GM19463 (cell line): Measurements from ENCODE around the gene SEC22A.

ENCODE experiments used
- ATAC-seq: cut with Tn5 transposase; IDR thresholded peaks from one replicate; pipeline ENCODE4 v1.9.1; 2021; ENCODE audit warnings: mild to moderate bottlenecking, moderate library complexity; ENCODE audit not compliant: unreplicated experiment

SEC22A gene

DNA sequence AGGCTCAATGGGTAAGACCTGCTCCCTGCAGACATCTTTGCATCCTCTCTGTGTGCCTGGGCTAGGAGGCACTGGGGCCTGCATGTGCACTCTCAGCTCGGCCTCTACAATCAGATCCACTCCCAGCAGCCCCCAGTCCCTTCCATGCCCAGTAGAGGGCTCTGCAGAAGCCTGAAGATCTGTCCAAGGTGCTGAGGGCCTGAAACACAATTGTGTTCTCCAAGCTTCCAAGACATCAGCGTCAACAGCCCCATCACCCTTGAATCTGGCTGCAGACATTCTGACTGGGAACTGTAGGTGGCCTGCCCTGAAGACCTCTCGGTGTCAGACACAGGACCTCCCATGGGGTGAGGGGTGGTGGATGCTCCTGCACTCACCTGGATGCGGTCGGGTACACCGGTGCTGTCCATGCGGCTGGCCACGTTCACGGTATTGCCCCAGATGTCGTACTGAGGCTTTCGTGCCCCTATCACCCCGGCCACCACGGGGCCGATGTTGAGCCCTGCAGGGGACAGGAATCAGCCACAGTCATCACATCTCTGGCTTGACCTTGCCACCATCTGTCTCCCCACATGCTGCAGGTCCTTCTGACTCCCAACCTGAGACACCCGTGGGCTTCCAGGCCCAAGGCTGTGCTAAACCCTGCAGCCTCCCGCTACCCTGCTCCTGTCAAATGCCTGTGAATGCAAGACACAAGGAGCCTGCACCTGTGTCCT is 84.7 kb downstream of the SEC22A start:
- peak; percentile 66 for ATAC-seq

DNA sequence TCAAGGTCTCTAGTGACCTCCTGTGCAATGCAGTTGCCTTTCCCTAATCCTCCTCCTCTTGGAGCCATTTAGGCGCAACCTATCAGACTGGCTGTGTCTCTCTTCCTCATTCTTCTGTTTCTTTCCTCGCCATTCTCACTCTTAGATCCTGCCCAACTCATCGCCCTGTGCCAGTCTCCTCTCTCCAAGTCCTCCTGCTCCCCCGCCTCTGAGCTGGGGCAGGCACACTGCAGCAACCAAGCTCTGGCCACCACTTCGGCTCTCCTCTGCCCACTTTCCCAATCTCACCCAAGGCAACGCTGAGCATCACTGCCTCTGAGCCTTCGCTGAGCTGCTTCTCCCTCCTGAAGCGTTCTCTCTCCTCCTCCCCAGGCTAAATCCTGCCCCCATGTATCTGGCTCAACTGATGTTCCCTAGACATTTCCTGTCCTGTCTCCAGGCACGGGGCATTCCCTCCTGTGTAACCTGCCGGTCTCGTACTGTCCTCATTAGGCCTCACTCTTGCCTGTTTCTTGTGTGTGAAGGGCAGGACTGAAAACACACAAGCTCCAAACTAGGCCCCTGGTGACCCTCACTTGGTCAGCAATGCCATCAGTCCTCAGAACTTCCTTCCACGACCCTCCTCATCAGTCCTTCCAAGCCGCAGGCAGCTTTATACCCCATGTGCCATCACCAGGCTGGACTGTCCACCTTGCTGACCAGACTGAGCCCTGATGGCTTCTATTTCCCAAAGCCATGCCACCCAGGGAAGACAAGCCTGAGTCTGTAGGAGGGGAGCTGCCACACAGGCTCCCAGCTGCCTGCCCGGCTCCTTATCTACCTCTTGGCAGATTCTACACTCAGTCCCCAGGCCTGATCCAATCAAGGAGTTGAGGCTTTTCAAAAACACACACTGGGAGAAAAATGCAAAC is 85.6 kb downstream of the SEC22A start:
- no peak for ATAC-seq

DNA sequence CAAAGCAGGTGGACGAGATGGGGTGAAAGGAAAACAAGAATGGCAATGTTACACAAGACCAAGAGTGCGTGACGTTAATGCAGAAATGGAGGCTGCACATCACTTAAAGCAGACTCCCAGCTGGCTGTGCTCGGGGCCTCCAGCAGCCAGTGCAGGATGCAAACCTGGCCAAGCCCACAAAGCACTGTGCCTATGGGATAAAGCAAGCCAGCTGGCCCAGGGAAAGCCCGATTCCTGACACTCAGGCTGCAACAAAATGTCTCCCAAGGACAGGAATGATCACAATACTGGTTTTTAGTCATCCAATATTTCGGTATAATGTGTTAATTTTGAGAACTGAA is 86.2 kb downstream of the SEC22A start:
- no peak for ATAC-seq

DNA sequence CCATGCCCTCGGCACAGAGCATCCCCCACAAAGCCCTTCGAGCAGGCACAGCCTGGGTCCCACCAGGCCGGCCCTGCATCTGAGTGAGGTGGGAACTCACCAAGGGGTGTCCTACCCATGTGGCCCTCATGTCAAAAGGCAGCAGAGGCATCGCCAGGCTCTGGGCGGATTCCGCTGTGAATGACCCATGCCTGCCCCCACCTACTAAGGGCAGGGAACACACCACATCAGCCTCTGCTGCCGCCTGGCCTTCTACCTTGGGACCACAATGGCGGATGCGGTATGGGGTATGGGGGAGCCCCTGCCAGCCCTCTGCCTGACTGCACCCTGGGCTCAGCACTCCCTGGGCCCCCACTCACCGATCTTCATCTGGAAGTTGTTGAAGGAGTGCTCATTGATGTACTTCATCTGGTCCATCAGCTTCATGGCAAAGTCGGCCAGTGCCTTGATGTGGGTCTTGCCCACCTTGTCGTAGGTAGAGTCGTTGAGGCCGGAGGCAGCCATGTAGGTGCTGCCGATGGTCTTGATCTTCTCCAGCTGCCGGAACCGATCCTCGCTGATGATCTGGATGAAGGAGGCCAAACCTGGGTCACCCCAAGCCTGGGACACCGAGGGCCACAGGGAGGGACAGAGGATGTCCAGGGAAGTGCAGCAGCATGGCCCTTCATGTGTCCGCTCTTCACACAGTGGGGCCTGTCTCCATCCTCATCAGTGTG is 87.8 kb downstream of the SEC22A start:
- ATAC-seq = no peak

DNA sequence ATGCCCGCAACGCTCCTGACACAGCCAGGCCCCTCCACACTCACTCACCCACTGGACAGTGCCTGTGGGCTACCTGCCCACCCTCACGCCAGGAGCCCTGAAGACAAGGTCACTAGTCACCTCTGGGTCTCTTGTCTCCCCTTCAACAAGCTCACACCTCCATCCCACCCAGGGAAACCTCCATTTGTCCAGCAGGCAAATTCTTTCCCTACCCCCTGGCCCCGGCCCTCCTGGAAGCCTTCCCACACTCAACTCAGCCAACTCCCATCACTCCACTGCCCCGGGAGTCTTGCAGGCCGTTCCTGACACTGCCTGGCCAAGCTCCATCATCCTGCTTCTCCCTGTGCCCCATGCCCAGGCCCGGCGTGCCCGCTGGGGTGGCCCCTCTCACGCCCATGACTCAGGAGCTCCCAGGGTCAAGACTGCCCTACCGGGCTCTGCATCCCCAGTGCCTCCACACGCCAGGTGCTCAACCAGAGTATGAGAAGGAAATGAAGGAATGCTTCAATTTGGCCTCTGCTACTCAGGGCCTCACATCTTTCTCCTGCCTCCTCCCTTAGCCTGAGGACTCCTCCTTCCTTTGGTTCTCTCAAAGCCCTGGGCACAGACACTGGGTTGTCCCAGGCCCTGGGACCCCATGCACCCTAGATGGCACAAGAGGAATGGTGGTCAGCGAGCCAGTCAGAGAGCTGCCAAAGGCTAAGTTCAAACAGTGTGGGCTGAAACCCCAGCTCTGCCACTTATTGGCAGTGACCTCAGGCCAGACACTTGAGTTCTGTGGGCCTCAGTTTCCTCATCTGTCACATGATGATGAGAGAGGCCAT is 88.6 kb downstream of the SEC22A start:
- no peak for ATAC-seq

DNA sequence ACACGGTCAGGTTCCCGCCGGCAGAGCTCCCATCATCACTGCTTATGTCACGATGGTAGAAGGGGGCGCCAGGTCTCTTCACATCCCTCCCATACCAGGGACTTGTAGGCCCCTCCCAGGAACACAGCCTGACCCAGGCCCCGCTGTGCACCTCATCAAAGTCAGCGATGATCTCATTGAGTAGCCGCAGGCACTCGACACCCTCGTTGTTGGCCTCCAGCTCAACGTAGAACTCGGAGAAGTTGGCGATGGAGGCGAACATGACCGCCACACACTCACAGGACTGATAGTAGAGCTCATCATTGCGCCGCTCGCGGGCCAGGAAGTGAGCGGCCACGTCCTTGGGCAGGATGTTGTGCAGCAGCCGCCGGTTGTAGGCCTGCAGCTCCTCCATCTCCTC is 89.2 kb downstream of the SEC22A start:
- no peak for ATAC-seq

DNA sequence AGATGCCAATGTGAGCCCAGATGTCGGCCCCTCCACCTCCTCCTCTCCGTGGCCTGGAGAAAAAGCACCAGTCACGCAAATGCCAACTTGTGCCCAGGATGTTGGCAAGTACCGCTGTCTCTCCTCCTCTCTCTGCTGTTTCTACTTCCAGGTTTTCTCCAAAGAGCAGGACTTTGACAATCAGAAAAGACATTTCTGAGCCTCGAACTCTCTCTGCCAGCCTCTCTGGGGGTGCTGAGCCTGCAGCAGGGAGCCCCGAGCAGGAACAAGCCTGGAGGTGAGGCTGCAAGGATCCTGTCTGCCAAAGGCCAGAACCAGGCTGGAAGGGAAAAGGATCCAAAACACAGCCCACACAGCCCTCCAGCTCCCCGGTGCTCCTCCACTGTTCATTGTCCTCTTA is 89.7 kb downstream of the SEC22A start:
- no peak for ATAC-seq

DNA sequence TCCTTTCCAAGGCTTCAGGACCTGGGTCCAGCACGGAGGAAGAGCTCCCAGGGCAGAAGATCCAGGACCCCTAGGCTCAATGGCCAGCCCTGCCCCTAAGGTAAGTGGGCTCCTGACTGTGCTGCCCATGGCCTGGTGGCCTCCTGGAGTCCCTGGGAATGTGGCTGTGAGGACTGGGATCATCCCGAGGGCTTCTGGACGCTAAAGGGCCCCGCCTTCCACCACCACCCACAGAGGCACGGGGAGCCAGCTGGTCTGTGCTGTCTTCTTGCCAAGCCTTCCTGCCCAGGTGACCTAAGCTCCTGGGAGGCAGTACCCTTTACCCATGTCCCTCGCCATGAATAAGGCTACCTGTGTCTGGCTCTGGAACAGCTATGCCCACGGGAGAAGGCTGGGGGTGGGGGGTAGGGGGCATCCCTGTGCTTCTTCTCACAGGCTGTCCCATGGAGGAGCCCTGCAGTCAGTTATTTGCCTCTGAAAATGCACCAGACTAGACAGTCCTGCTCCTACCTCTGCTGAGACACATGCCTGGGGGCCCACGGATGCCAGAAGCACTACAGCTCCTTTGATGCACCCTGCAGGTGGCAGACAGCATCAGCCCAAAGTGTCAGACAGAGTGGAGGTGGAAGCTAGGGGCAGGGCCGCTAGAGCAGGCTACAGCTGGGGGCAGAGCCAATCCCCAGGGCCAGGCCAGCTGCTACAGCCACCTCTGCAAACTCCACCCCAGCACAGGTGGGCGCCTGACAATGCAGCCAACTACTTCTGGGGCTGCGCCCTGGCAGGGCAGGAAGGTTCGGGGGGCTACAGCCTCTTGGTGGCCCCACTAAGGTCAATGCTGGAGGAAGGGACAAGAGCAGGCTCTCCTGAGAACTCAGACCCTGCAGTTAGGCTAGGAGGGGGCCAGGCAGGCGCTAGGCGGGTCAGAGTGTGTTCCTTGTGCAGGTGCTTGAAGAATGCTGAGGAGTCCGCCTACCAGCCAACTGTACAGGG is 90.9 kb downstream of the SEC22A start:
- no peak for ATAC-seq

DNA sequence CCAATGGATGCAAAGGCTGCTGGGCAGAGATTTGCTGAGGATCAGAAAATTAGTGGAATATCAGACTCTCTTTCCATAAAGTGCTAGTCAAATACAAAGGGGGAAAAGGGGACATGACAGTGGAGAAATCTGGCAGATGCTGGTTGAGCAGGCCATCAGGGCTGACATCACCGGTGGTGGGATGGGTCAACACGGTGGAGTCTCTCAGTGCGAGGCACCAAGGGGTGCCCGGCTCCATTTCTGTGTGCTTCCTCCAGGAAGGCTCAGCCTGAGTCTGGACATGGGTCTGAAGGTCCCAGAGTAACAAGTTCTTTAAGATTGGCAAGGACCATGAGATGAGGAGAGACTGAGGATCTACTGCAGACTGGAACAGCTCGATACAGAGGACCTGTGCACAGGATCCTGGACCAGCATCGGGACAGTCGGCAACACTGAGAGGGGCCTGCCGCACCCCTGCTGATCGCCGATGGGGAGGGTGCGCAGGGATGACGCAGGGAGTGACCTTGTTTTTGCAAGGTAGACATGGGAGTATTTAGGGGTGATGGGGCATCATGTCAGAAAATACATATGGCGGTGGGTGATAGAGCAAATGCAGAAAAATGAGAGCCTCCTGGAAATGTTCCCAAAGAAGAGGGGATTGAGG is 92.7 kb downstream of the SEC22A start:
- ATAC-seq = no peak

DNA sequence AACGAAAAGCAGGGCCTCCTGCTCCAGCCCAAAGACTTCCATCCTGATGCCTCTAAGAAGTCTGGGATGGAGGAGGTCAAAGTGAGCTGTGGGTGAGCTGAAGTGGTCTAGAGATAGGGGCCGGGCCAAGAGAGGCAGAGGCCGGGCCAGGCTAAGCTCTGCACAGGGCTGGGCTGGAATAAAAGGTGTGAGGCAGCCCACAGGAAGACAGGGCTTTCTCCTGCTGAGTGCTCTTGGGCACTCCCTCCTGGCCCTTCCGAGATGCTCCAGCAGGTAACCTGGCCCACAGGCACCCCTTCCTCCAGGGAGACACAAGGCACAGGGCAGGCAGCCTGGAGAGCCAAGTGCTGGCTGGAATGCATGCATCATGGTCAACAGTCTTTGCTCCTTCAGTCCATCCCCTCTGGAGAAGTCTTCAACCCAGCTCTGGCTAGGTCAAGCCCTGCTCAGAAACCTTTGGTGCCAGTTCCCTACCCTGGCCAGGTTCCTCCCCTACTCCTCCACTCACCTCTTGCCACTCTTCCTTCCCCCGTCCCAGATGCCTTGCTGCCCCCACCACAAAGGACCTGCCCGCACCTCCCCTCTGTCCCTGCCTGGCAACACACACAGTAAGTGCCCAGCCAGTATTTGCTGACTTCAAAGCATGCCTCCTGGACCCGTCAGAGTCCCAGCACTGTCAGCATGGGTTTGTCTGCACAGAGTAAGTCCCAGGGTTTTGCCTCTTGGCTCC is 93.6 kb downstream of the SEC22A start:
- no peak for ATAC-seq

DNA sequence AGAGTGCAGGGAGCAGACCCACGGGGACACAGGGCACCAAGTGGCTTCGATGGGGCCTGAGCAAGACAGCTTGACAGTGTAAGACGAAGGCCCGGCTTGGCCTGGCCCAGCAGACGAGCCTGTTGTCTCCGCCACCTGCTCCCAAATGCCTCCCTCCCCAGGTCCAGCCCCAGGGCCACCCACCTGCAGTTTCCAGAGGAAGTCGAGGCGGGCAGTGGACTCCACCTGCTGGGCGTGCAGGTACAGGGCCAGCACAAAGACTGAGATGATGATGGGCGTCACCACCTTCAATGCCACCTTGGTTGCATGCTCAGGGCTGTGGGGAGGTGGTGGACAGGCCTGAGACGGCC is 94.1 kb downstream of the SEC22A start:
- ATAC-seq = no peak

DNA sequence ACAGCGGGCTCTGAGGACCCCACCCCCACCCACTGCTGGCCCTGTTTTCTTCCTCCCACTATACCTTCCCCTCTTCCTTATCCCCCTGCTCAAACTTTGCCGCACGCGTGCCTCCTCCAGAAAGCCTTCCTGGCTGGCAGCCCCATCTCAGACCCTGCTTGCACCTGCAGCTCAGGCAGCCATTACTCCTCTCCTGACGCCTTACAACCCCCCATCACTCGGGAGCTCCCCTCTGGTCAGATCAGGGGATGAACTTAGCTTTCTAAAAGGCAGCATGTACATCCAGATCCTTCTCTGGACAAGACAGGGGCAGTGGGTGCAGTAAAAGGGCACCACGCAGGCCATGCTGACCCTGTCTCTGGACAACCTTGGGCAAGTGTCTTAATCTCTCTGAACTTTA is 94.5 kb downstream of the SEC22A start:
- no peak for ATAC-seq

DNA sequence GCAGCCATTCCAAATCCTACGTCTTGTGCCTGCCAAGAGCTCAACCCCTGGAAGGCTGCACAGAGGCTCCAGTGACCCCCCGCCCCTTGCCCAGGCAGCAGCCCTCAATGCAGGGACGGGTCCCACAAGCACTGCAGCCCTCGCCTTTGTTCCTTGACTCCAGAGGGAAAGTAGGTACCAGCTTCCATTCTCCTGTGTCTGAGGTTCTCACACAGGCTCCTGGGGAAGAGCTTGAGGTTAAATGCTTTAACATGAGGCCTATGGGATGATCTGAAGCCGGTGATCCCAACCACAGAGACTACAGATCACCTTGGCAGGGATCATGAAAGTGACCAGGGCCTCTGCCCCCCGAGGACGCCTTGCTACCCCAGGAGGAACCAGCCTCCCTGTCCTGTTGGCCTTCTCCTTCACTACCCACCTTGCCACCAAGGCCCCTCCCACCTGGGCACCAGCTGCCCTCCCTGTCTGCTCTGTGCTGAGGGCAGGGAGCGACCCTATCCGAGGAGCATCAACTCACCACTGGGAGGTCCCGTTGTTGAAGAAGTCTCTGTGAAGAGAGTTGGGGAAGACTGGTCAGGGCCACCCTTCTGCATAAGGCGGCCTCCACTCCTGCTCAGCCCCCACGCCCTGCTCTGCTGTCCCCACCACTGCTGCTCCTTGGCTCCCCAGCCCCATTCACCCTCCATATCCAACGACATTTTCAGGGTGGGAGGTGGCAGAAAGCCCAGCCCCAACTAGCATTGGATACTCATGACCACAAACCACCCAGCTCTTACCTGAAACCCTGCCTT is 95.3 kb downstream of the SEC22A start:
- no peak for ATAC-seq

DNA sequence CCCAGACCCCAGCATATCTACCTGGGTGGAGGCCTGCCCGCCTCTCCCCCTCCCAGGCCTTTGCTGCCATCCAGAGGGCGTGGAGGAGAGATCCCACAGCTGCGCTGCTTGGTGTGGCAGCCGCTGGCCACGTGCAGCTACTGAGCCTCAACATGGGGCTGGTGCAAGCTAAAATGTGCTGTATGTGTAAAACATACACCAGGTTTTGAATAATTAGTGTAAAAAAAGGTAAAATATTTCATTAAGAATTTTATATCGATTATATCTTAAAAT is 95.8 kb downstream of the SEC22A start:
- ATAC-seq = no peak

DNA sequence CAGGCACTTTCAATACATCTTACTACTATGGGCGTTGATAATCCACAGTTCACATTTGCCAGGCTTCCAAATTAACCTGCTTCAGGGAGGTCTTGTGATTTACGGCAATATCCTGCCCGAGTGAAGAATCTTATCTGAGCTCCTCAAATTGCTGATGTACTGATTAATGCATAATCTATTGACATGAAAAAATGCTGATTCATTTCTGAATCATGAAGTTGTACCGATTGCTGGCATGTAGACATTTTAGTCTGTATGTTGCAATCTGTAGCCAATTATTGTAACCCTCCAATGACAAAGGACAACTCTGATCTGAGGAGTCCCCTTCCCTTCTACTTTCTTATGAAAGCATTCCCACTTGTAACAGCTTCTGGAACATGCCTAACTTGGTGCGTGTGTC is 97.2 kb downstream of the SEC22A start:
- no peak for ATAC-seq

DNA sequence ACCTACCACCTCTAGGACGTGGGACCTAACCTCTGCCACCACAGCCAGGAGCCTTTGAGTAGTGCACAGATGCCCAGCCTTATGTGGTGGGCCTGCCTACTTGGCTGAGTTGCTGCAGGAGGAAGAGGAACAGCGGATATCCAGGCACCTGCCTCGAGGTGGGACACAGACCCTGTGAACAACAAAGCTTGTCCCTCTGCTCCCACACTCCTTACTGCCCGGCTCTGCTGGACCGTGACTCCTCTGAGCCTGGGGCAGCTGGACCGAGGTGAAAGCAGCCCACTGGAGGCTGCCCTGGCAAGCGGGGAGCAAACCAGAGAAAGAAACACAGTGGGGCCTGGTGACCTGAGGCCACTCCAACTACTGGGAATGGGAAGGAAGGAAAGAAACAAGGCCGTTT is 97.8 kb downstream of the SEC22A start:
- no peak for ATAC-seq

DNA sequence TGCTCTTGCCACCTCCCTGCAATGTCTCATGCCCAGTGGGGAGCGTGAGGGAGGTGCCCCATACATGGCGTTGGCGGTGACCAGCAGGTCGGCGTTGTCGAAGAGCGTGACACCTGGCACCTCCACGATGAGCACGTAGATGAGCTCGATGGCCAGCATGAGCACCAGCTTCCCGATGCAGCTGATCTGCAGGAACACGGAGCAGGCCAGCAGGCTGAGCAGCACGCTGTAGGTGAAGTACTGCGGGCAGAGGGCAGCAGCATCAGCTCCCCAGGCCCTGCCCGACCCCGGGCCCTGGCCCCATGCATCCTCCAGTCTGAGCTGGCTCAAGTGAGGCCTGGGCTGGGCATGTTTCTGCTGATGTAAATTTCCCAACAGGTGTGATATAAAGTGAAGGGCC is 98.3 kb downstream of the SEC22A start:
- ATAC-seq = no peak

DNA sequence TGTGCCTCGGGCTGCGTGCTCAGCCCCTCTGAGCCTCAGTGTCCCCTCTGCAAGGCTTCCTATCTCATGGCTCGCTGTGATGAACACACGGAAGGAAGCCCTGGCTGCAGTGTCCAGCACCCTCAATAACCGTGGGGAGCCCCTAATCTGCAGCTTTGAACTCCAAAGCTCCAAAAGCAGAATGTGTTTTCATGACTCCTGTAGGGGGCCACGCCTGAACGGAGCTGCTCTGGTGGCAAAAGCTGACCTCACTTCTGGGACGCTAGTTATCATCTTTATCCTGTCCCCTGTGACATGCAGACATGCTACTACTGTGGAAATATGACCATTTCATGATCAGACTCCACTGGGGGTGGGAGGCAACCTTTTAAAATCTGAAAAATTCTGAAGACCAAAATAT is 98.8 kb downstream of the SEC22A start:
- ATAC-seq = no peak
